G401.6 (cell line): ENCODE results near the gene ZNF385D.

Experiments
- FAIRE-seq: peaks from 2 replicates; lab custom pipeline; 2012; peaks lifted over from hg19 to GRCh38; lab: Jason Lieb, UNC

ZNF385D gene

DNA sequence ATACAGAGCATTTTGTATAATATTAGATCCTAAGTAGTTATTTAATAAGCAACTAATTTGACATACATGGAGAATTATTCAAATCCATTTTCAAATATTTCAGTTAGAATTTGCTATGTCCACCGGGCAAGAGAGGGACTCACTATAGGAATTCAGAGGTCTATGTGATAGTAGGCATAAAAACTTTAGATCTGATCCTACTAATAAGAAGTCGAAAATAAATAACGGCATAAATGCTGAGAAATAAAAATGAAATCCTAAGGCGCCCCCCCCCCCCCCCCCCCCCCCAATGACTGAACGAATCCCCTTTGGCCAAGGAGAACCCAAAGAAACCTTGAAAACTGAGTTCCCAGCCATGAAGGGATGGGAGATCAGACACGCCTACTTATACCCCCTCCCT lies 80.6 kb downstream of the ZNF385D start:
- no peak for FAIRE-seq

DNA sequence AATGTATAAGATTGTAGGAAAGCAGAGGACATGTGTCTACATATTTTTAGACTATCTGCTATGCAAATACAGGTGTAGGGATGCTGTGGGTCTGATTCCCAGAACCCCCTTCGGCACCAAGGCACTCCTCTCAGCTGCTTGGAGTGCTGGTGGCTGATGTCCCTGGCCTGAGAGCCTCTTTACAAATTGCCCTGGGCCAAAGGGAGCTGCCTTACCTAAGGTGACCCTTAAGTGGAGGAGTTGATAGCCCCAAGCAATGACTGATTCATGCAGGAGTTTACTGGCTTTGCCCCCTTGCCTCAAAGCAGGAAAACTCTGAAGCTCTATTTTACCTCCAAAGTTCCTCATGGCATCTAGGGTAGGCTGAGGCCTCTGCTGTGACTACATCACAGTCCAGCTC lies 83.0 kb downstream of the ZNF385D start:
- no peak for FAIRE-seq

DNA sequence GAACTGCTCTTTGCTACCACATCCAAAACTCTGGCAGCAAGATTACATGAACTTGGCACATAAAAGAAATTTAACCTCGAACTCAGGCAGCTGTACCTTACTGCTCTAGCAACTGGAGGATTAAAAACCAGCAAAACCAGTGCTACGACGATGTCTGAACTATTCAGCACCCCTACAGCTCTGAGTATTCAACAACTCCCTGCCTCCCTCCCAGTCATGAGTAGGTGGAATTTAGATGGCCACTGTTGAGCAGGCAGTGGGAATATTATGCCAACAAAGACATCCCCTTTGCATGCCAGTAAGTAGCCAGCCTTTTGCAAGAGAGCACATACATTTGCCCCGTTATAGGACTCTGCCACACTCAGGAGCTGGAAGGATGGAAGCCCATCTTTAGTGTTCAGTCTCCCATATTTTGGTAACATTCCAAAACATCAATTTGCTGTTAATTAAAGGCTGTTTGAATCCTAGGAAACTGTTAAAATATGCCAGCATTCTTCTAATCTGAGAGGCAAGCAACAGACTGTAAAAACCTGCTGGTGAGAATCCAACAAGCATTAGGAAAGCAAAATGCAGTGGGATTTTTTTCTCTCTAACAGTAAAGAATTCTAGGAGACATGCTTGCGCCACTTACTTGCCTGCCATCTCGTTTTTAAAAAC lies 85.4 kb downstream of the ZNF385D start:
- no peak for FAIRE-seq

DNA sequence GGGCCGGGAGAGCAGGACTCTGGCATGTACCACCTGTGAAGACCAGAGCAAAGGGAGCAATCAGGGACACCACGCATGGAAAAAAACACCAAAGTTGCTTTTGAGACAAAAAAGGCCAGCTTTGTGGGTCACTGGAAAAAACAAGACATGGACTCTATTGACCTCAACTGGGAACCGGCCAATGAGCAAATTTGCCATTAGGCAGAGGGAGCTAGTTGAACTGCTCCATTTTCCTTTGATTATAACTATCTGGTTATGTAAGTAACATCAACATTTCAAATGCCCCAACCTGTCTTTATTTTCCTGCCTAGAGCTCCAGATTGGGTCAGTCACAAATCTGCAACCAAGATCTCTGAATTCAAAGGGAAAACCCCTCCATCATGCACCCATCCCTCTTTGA lies 86.0 kb downstream of the ZNF385D start:
- no peak for FAIRE-seq

DNA sequence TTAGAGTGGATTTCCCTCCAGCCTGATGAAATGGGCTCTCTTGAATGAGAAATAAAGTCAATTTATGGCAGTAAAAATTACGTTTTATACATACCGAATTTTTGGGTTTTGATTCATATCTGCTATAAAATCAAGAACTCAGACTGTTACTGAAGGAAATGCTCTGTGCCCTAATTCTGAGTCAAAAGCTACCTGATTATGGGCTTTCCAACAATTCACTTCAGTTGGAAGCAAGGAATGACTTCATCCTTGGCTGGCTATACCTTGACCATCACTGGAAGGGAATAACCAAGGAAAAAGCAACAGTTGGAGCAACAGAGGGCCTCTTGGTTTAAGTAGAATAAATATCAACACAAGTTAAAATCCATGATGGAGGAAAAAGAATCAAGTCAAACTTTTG lies 88.6 kb downstream of the ZNF385D start:
- no peak for FAIRE-seq

DNA sequence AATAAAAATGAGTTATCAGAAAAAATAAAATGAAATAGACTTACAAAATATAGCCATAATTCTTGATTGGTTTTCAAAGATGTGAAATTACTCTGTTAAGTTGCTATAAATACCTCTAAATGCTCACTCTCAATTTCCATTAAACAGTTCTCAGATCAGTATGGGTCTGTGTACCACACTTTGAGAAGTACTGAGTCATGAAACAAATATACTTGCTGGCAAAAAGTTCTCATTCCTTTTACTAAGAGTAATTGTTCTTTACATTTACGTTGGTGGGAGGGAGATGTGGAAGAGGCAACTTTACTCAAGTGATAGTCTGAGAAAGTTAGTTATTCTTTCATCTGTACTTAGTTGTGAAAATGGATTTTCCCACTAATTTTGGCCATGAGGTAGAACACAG lies 96.3 kb downstream of the ZNF385D start:
- FAIRE-seq = no peak

DNA sequence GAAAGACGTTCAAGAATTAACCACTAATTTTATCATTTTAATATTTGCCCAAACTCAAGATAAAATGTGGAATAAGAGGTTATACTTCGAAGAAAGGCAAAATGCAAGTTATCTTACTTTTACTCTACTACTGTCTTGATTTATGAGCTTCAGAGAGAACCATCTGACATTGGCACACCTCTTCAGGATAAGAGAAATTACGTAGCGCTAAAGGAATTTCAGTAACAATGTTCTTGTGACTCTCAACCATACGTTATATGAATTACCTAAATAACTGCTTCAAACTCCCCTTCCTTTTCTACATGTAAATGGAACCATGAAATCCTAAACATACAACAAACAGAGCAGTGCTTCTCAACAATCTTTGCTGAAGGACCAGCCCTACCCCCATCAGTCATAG lies 96.8 kb downstream of the ZNF385D start:
- no peak for FAIRE-seq

DNA sequence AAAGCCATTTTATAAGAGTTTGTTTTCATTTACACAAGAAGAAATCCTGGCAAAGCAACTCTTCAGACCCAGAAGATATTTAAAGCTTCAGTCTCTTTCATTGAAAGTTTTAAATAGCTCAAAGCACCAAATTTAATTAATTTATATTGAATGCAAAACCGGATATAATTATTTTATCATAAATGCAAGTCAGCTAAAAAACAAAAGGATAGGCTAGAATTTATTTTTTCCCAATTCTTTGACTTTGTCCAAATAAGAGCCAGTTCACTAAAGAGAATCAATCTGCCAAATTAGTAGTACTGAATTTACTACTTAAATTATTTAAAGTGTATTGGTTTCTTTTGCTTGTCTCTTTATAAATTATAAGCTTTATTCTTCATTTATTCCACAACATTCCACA lies 101.5 kb downstream of the ZNF385D start:
- no peak for FAIRE-seq

DNA sequence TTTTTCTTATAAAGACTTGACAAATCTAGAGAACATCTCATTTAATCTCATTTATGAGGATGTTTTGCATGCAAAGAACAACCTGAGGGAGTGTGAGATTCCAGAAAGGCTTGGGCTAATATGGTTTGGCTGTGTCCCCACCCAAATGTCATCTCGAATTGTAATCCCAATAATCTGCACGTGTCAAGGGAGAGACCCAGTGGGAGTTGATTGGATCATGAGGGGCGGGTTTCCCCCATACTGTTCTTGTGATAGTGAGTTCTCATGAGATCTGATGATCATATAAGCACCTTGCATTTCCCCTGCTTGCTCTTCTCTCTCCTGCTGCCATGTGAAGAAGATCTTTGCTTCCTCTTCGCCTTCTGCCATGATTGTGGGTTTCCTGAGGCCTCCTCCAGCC lies 103.0 kb downstream of the ZNF385D start:
- FAIRE-seq = no peak

DNA sequence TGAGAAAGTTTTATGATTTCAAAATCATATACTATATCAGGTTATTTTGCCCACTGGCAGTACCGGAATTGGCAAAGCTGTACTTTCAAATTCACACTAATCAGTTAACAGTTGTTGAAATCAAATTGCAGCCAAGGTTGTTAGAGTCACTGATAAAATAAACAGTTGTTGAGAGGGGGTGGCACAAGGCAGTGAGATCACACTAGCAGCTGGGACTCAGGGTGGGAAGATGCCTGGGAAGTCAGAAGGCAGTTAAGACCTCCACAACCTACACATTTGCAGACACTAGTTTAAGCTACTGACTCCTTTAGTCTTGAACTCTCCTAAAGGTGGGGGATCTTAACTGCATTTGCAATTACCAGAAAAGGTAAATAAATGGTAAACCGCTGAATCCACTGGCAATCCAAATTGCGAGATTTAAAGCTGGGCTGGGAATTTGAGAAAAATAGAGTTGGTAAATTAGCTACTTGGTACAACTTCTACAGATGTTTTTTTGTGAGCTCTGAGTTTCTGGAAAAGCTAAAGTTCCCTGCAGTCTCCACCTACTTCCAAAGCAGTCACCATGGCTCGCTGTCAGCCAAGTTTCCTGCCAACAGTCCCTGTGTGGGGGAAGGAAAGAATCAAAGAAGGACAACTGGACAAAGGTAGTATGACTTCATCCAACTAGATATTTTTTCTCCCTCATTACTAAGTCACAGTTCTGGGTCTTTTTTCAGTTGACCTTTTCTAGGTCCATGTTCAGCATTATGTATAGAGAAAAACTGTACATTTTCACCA lies 105.7 kb downstream of the ZNF385D start:
- FAIRE-seq = no peak

DNA sequence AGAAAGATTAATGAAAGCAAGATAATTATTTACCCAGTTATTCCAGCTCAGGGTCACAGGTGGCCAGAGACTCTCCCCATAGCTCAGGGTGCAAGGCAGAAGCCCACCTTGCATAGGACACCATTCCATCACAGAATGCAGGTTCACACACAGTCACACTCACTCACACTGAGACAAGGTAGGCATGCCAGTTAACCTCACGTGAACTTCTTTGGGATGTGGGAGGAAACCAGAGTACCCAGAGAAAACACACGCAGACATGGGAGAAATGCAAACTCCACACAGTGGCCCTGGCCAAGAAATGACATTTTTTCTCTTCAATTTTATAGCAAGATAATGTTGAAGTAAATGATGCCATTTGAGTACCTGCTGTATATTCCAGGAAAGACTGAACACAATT lies 106.7 kb downstream of the ZNF385D start:
- FAIRE-seq = no peak

DNA sequence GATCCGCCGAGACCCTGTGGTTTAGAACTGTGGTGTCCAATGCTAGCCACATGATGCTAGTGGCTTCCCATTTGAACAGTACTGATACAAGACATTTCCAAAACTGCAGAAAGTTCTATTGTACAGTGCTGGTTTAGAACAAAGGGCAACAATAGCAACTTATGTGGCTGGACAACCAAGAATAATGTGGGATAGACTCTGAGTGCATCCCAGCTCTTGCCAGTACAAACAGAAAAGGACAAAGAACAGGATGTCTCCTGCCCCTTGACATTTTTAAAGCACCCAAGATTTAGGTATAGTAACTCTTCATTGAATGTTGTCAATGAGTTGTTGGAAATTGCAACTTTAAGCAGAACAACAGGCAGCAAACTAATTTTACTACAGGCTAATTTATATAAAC lies 107.3 kb downstream of the ZNF385D start:
- no peak for FAIRE-seq

DNA sequence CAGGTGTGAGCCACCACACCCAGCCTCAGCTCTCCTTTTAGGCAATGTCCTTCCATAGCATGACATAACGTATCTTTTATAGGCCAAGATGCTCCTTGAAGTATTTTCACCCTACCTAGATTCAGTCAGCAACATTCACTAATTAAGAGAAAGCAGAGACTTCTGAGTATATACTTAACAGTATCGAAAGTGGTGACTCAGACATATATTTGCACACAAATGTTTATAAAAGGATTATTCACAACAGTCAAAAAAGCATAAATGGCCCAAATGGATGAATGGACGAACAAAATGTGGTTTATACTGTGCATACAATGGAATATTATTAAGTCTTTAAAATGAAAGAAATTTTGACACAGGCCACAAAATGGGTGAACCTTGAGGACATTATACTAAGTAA lies 108.6 kb downstream of the ZNF385D start:
- FAIRE-seq = no peak

DNA sequence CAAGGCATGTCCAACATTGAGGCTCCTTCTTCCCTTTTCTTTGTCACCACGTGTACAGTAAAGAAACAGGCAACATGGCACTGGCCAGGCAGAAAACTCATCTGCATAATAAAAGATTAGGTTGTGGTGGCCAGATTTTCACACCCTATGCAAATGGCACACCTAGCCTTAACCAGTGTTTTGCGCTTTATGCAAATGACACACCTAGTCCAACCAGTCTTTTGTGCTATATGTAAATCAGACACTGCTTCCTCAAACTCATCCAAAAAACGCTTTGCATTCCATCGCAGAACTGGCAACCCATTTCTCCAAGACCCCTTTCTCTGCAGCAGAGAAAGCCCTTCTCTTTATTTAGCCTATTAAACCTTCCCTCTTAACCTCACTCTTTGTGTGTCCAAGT lies 109.1 kb downstream of the ZNF385D start:
- no peak for FAIRE-seq

DNA sequence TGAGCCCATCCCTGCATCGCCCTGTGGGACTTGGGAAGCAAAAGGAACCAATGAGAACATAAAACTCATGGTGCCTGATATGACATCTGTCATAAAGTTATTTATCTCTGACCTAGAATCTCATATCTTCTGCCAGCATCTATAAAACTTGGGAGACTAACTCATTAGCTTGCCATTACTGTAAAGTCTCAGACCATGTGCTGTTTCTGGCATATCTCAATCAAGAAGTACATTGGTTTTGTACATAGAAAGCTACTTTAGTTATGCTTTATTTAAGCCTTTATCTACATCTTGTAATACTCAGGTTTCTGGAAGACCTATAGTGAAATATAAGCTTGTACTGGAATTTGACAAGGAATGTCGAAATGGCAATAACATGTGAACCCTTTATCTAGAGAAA lies 112.5 kb downstream of the ZNF385D start:
- FAIRE-seq = no peak

DNA sequence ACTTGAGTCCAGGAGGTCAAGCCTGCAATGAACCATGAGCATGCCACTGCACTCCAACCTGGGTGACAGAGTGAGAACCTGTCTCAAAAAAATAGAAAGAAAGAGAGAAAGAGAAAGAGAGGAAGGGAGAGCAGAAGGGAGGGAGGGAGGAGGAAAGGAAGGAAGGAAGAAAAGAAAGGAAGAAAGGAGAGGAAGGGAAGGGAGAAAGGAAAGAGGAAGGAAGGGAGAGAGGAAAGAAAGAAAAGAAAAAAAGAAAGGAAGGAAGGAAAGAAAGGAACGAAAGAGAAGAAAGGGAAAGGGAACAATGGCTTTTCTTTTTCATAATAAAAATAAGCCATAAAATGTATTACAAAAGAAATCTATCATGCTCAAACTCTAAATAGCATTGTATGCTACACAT lies 116.9 kb downstream of the ZNF385D start:
- FAIRE-seq = no peak

DNA sequence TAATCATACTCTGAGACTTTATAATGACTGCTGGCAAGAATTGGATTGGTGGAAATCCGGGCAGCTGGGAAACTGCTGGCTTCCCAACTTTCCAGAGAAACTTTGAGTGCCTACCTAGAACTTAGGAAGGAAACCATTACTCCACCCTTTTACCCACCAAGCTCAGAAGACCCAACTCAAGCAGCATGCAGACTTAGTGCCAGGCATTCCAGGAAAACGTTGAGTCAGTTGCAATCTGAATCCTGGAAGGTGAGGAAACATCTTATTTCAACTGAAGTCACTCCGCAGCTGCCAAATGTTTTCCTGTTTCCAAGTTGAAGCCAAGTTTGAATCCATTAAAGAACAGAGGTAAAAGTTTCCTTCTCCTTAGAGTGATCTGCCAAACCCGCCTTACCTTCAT lies 126.5 kb downstream of the ZNF385D start:
- FAIRE-seq = no peak

DNA sequence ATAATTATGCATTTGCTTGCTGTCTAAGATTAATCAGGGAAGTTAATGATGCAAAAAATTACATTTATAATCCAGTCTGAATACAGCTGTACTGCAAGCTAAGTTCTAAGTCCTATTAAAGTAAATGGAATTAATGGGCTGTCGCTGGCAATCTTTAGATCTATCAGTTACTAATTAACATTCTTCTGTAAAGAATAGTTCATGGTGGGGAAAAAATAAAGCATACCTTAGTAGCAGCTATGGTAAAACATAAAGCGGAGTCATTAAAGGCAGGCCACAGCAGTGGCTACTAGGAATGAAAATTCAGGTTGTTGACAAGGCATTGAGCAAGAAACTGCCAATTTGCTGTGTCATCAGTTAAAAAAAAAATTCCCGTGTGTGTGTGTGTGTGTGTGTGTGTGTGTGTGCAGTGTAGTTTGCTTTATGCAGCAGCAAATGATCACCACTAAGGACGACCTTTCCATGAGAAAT lies 129.8 kb downstream of the ZNF385D start:
- no peak for FAIRE-seq

DNA sequence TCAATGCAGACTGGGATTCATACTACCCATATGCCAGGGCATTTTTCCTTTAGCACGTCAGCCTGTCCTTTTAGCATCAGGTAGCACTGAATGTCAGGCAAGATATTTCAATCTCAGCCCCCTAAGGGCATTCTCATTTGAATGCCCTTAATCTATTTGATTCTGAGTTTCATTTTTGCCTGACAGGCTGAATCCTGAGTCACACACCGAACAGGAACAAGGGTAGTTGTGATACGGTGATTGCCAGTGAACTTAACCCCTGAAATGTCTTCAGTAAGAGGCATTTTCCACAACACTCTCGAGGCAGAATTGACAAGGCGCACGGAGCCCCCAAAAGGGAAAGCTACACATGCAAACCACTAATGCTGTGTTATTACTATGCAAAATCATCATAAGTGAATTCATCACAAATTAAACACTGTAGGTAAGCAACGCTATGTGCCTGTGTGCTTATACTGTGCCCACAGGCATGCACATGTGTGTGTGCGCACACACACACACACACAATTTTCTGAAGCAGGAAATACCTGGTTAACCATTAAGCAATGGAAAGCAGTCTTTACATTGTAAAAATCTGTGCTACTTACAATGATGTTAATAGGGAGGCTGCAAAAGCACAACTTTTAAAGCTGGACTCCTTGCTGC lies 130.4 kb downstream of the ZNF385D start:
- no peak for FAIRE-seq

DNA sequence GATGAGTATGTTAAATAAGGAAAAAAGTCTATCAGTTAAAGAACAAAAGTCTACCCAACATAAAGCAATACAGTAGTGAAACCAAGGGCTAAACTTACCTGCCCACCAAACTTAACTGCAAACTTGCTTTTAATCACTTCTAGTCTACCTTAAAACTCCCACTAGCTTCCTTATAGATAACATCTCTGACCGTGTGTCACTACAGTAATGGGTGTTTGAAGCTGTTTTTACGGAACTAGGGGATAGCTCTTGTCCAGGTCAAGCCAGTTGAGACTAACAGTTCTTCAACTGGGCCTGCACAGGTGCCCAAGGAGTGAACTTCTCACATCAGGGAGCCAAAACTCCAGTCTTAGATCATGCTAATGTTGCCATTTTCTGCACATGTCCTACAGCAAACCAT lies 132.3 kb downstream of the ZNF385D start:
- no peak for FAIRE-seq

DNA sequence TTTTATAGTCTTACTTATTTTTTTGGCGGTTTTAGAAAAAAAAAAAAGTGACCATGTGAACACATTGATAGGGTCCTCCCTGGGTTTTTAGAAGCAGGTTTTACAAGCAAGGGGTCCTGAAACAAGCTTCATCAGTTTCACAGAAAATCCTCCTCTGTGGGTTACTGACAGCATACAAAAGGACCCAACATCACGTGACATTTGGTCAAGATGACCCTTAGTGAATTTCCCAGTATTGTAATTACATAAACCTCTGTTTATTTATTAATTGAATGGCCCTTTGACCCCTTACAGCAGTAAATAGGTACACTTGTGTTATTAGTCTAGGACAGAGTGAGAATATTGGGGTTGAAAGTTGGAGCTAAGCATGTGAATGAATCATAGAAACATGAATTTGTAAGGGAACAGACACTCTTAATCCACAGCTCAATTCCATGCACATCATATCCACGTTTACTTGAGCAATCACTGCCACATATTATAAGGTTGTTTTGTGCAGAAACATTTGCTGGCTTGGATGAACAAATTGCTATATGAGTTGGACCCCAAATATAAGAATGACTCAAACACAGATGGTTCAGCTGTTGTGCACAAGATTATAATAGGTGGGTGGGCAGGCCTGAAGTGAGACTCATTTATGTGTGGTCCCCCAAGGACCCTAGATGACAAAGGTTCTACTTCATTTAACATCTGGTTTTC lies 137.5 kb downstream of the ZNF385D start:
- no peak for FAIRE-seq

DNA sequence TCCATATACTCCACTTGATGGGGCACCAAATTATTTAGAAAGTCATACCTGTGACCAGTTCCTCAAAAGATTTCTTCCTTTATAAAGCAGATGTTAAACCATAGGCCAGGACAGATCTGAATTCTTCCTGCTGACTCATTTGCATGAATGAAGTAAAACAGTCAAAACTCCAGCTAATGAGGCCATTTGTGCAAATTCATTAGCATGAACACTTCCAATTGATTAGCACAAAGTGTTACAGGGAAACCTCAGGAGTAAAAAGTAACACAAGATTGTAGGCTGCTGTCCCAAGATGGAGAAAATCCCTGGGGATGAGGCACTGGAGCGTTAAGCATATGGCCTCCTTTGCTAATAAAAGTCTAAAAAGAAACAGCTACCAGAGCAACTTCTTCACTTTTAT lies 149.8 kb downstream of the ZNF385D start:
- FAIRE-seq = no peak

DNA sequence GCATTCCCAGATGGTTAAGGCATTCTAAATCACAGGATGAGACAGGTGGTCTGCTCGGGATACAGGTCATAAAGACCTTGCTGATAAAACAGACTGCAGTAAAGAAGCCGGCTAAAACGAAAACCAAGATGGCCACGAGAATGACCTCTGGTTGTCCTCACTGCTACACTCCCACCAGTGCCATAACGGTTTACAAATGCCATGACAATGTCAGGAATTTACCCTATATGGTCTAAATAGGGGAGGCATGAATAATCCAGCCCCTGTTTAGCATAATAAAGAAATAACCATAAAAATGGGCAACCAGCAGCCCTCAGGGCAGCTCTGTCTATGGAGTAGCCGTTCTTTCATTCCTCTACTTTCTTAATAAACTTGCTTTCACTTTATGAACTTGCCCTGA lies 151.1 kb downstream of the ZNF385D start:
- FAIRE-seq = no peak
